HL-60 (cell line): ENCODE results near the gene COPG1.

Experiments
- CTCF ChIP-seq: IDR thresholded peaks from one replicate; pipeline ENCODE4 v1.5.1; 2011; ENCODE audit warnings: low read length, control low read depth, inconsistent platforms; ENCODE audit not compliant: insufficient read depth
- POLR2AphosphoS5 ChIP-seq: IDR thresholded peaks from 2 replicates; pipeline ENCODE4 v1.6.1; 2012; ENCODE audit warnings: low read depth
- REST ChIP-seq: IDR thresholded peaks from 2 replicates; pipeline ENCODE4 v1.6.1; 2012; ENCODE audit warnings: low read depth; ENCODE audit not compliant: insufficient replicate concordance

GRCh38 chr3:129238945-129239705 is 10.3 kb upstream of the COPG1 start:
- no peak for TF ChIP-seq POLR2AphosphoS5
- no peak for TF ChIP-seq CTCF
- no peak for TF ChIP-seq REST
